Progenitor cell of endocrine pancreas (in vitro differentiated cells): ENCODE results near the gene VIPR2. TPM values are rescaled to one million over a fixed set of nuclear protein-coding genes. Genes with fewer than 3 reads are reported as not detected.

Experiments
- DNase-seq: peaks from one replicate; pipeline ENCODE4 v3.0.0; 2021; ENCODE audit warnings: low spot score; ENCODE audit not compliant: unreplicated experiment
- H3K27ac Mint-ChIP-seq: 2 replicates; pipeline ENCODE4 v1.8.0; 2021; ENCODE audit warnings: mild to moderate bottlenecking, moderate library complexity, mixed read lengths
- H3K27me3 Mint-ChIP-seq: 2 replicates; pipeline ENCODE4 v1.8.0; 2021; ENCODE audit warnings: mixed read lengths
- H3K36me3 Mint-ChIP-seq: 2 replicates; pipeline ENCODE4 v1.8.0; 2022; ENCODE audit warnings: mixed read lengths; ENCODE audit not compliant: insufficient read depth
- H3K4me1 Mint-ChIP-seq: 2 replicates; pipeline ENCODE4 v1.8.0; 2021; ENCODE audit warnings: low read depth, mixed read lengths
- H3K4me3 Mint-ChIP-seq: 2 replicates; pipeline ENCODE4 v1.8.0; 2021; ENCODE audit warnings: low read depth, mild to moderate bottlenecking, moderate library complexity, mixed read lengths
- H3K9me3 Mint-ChIP-seq: 2 replicates; pipeline ENCODE4 v1.8.0; 2021; ENCODE audit warnings: low read depth, mixed read lengths
- CTCF ChIP-seq: fragments of 200-600 bp; sonication (generic); IDR thresholded peaks from one replicate; pipeline ENCODE4 v1.5.0; 2021; ENCODE audit warnings: antibody characterized with exemption, mild to moderate bottlenecking; ENCODE audit not compliant: unreplicated experiment
- total RNA-seq: library from RNA; stranded (reverse); gene quantifications from 2 replicates; pipeline ENCODE4 v1.2.1, GENCODE V29; 2021

The VIPR2 gene
- total RNA-seq, 1 donor from 2014 or later, result 0.36 TPM

DNA sequence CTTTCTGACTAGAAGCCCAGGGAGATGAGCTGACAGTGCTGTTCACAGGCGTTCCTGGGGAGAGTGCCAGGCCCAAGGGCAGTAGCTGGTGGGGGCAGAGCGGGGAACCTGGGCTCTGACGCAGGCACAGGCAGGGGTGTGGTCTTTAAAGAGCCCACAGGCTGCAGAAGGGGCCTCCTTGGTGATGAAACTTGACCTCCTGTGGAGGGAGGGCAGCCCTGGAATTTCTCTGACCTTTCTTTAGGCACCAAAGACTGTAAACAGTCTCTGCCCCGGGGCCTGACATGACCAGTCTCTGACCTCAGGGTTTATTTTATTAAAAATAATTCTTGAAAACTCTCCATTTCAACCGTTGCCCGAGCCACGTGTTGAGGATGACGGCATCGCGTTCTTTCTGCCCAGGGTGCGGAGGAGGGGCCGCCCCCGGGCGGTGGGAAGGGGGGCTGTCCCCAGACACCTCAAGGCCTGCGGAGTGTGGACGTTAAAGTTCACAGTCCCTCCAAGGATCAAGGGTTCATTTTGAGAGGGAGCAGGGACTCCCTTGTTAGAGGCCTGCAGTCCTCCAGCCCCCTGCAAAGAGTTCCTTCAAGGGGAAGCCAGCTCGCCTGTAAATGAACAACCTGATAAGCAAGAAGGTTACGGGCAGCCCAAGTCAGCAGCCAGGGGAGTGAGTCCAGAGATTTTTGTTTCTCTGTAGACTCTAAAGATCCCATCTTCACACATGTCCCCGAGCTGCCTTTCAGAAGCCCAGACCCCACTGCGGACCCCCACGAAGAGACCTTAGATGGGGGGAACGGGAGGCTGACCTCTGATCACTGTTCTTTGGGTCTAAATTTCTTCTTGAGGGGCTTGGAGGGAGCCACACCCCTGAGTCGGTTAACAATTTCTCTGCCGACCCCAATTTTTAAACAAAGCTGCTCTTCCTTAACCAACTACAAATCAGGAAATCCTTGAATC is 128.9 kb downstream of the VIPR2 start:
- no peaks in the 10 kb centered on the region for H3K36me3 Mint-ChIP-seq
- no peak for TF ChIP-seq CTCF
- H3K9me3 Mint-ChIP-seq, result no peaks in the 10 kb centered on the region
- H3K27ac Mint-ChIP-seq, result peak overlapping the region; percentile 73
- no peak overlapping the region for H3K4me3 Mint-ChIP-seq
- peaks cover 30% of the 10 kb centered on the region for H3K4me1 Mint-ChIP-seq
- DNase-seq, result no peak
- H3K27me3 Mint-ChIP-seq, result no peaks in the 10 kb centered on the region

DNA sequence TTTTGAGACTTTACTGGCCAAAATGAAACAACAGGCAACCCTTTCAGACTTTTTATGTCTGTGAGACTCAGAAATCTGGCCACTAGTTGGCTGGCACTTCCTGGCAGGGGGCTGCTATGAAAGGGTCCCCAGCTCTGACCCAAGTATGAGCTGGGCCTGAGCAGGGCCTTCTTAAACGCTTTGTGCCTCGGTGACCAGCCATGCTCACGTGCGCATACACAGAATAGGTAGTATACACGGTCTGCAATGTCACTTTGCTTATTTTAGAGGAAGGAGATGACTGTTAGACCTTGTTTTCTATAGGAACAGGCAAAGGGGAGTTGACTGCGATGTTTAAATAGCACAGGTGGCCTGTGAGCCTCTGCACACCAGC is 129.6 kb downstream of the VIPR2 start:
- no peaks in the 10 kb centered on the region for H3K36me3 Mint-ChIP-seq
- DNase-seq, result no peak
- peaks cover 30% of the 10 kb centered on the region for H3K4me1 Mint-ChIP-seq
- TF ChIP-seq CTCF, result no peak
- H3K27me3 Mint-ChIP-seq, result no peaks in the 10 kb centered on the region
- no peaks in the 10 kb centered on the region for H3K9me3 Mint-ChIP-seq
- no peak overlapping the region for H3K4me3 Mint-ChIP-seq
- H3K27ac Mint-ChIP-seq, result peak overlapping the region; percentile 65

DNA sequence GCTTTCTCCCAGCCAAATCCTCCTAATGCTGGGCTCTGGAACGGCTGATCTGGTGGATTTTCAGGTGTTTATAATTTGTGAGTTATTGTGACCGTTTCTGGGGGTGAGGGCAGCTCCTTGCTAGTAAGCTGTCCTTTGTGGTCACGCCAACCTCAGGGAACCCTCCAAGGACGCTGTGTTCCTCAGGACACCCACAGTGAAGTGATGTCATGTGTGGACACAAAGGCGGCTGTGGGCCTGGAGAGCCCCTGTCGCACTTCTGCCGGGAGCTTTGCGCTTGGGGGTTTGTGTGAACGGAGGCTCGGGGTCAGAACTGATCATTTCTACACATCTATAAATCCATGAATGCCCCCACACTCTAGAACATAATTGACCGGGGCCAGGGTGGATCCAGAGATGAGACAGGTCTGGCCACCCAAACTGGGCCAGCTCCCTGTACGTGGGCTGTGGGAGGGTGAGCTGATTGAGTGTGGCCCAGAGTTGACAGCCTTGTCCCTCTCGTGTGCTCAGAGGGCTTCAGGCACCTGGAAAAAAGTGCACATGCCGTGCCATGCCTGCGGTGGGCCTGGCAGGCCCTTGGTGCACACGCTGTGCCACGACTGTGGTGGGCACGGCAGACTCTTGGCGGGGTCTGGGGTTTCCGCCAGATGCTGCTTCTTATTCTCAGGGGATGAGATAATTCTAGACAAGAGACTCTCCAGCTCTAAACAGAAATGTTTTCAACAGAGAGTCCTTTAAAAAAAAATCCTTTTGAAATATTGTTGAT is 130.2 kb downstream of the VIPR2 start:
- no peak overlapping the region for H3K27ac Mint-ChIP-seq
- H3K27me3 Mint-ChIP-seq, result no peaks in the 10 kb centered on the region
- TF ChIP-seq CTCF, result no peak
- no peak for DNase-seq
- H3K4me3 Mint-ChIP-seq, result no peak overlapping the region
- H3K36me3 Mint-ChIP-seq, result no peaks in the 10 kb centered on the region
- H3K9me3 Mint-ChIP-seq, result no peaks in the 10 kb centered on the region
- peaks cover 30% of the 10 kb centered on the region for H3K4me1 Mint-ChIP-seq

- no peak overlapping the region for H3K4me3 Mint-ChIP-seq
- H3K27me3 Mint-ChIP-seq, result no peaks in the 10 kb centered on the region
- H3K9me3 Mint-ChIP-seq, result no peaks in the 10 kb centered on the region
- no peak for DNase-seq
- peaks cover 30% of the 10 kb centered on the region for H3K4me1 Mint-ChIP-seq
- H3K27ac Mint-ChIP-seq, result no peak overlapping the region
- no peaks in the 10 kb centered on the region for H3K36me3 Mint-ChIP-seq
- TF ChIP-seq CTCF, result no peak
Measured at GRCh38 chr7:159013825-159014289, 130.8 kb downstream of the VIPR2 start.

- Mint-ChIP-seq H3K27ac (no peak overlapping the region), H3K4me3 (no peak overlapping the region), H3K9me3 (no peaks in the 10 kb centered on the region), H3K4me1 (peaks cover 30% of the 10 kb centered on the region), H3K36me3 (no peaks in the 10 kb centered on the region), H3K27me3 (no peaks in the 10 kb centered on the region)
- DNase-seq, result no peak
- TF ChIP-seq CTCF, result no peak
Measured at GRCh38 chr7:159013181-159013690, 131.4 kb downstream of the VIPR2 start.
